Neural progenitor cell (in vitro differentiated cells): Measurements from ENCODE around the gene ZDHHC14. TPM values are rescaled to one million over a fixed set of nuclear protein-coding genes. Genes with fewer than 3 reads are reported as not detected.

Experiments
- DNase-seq: peaks from one replicate; pipeline ENCODE4 v3.0.0-alpha.2; 2016; ENCODE audit warnings: low spot score
- H2AFZ ChIP-seq: fragments of 200-600 bp; sonication (generic); replicated peaks from 2 replicates; pipeline ENCODE4 v1.6.1; 2016; ENCODE audit warnings: antibody characterized with exemption
- H3F3A ChIP-seq: fragments of 200-600 bp; sonication (generic); 2 replicates; pipeline ENCODE4 v1.6.1; 2016; ENCODE audit warnings: antibody characterized with exemption, low read depth
- H3K27ac ChIP-seq: fragments of 200-600 bp; sonication (generic); 2 replicates; pipeline ENCODE4 v1.5.1; 2016; ENCODE audit warnings: mild to moderate bottlenecking
- H3K27me3 ChIP-seq: fragments of 200-600 bp; sonication (generic); 2 replicates; pipeline ENCODE4 v1.6.1; 2016; ENCODE audit warnings: mild to moderate bottlenecking, moderate library complexity
- H3K36me3 ChIP-seq: fragments of 200-600 bp; sonication (generic); 2 replicates; pipeline ENCODE4 v1.5.1; 2016
- H3K4me1 ChIP-seq: fragments of 200-600 bp; sonication (generic); 2 replicates; pipeline ENCODE4 v1.6.1; 2016; ENCODE audit warnings: mixed run types
- H3K4me2 ChIP-seq: fragments of 200-600 bp; sonication (generic); 2 replicates; pipeline ENCODE4 v1.6.1; 2016
- H3K4me3 ChIP-seq: fragments of 200-600 bp; sonication (generic); 2 replicates; pipeline ENCODE4 v1.5.1; 2016
- H3K79me2 ChIP-seq: fragments of 200-600 bp; sonication (generic); 2 replicates; pipeline ENCODE4 v1.6.1; 2016; ENCODE audit warnings: low read depth
- H3K9ac ChIP-seq: fragments of 200-600 bp; sonication (generic); 2 replicates; pipeline ENCODE4 v1.6.1; 2016
- H3K9me3 ChIP-seq: fragments of 200-600 bp; sonication (generic); 2 replicates; pipeline ENCODE4 v1.5.1; 2016; ENCODE audit warnings: low read depth
- H4K20me1 ChIP-seq: fragments of 200-600 bp; sonication (generic); 2 replicates; pipeline ENCODE4 v1.6.1; 2016; ENCODE audit warnings: low read depth
- H3K27ac Mint-ChIP-seq: 3 replicates; pipeline ENCODE4 v1.8.0; 2021; ENCODE audit warnings: mixed read lengths
- H3K27me3 Mint-ChIP-seq: 2 replicates; pipeline ENCODE4 v1.8.0; 2022; ENCODE audit warnings: low read depth, mild to moderate bottlenecking, inconsistent platforms, moderate library complexity, mixed read lengths; ENCODE audit not compliant: insufficient read depth
- H3K36me3 Mint-ChIP-seq: 3 replicates; pipeline ENCODE4 v1.8.0; 2021; ENCODE audit warnings: mixed read lengths
- H3K4me1 Mint-ChIP-seq: 3 replicates; pipeline ENCODE4 v1.8.0; 2021; ENCODE audit warnings: mixed read lengths
- H3K4me3 Mint-ChIP-seq: 3 replicates; pipeline ENCODE4 v1.8.0; 2021; ENCODE audit warnings: mild to moderate bottlenecking, moderate library complexity, mixed read lengths
- H3K9me3 Mint-ChIP-seq: 3 replicates; pipeline ENCODE4 v1.8.0; 2020; ENCODE audit warnings: mixed read lengths
- EZH2 ChIP-seq: fragments of 200-600 bp; sonication (generic); IDR thresholded peaks from 2 replicates; pipeline ENCODE4 v1.6.1; 2017; ENCODE audit warnings: antibody characterized with exemption, mild to moderate bottlenecking, moderate library complexity
- EZH2phosphoT487 ChIP-seq: fragments of 200-600 bp; sonication (generic); IDR thresholded peaks from 2 replicates; pipeline ENCODE4 v1.6.1; 2017; ENCODE audit warnings: antibody characterized with exemption
- total RNA-seq: library from RNA; depleted of rRNA; stranded (reverse); fragments of >200 nt; gene quantifications from 2 replicates; pipeline ENCODE4 v1.2.3, GENCODE V29; 2015; ENCODE audit warnings: low replicate concordance
- TF ChIP-seq, protein P1 (sequence below): fragments of 200-600 bp; sonication (generic); IDR thresholded peaks from 2 replicates; pipeline ENCODE4 v1.5.1; 2017; ENCODE audit warnings: antibody characterized with exemption, mild to moderate bottlenecking

The ZDHHC14 gene
- total RNA-seq, 1 donor from 2014 or later, result 14.5 TPM

DNA sequence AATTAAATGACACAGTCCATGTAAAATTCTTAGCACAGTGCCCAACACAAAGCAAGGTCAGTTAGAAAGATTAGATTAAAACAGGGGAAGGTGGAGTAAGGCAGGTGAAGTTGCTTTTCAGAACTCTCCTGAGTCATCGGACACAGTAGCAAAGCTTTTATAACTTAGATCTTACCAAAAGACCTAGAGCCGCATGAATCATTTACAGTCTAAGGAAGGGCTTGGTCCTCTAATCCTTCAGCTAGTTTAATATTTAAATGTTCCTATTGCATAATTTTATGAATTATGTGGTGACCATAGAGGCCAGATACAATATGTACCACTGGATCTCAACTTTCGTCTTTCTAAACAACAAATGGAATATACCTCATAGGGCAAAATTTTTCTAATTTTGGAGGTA lies 240.0 kb downstream of the ZDHHC14 start:
- H3K27me3 Mint-ChIP-seq, result peaks cover 3% of the 10 kb centered on the region
- no peak overlapping the region for H3K4me3 Mint-ChIP-seq
- Histone ChIP-seq H3F3A (no peaks in the 10 kb centered on the region), H3K9ac (no peak overlapping the region), H3K4me1 (peaks cover 23% of the 10 kb centered on the region), H3K27ac (no peak overlapping the region), H3K36me3 (no peaks in the 10 kb centered on the region), H3K9me3 (no peaks in the 10 kb centered on the region), H3K27me3 (no peaks in the 10 kb centered on the region), H4K20me1 (no peaks in the 10 kb centered on the region), H3K4me3 (no peak overlapping the region), H2AFZ (no peak overlapping the region), H3K79me2 (no peaks in the 10 kb centered on the region), H3K4me2 (no peak overlapping the region)
- DNase-seq, result no peak
- H3K27ac Mint-ChIP-seq, result no peak overlapping the region
- TF ChIP-seq, protein P1, sequence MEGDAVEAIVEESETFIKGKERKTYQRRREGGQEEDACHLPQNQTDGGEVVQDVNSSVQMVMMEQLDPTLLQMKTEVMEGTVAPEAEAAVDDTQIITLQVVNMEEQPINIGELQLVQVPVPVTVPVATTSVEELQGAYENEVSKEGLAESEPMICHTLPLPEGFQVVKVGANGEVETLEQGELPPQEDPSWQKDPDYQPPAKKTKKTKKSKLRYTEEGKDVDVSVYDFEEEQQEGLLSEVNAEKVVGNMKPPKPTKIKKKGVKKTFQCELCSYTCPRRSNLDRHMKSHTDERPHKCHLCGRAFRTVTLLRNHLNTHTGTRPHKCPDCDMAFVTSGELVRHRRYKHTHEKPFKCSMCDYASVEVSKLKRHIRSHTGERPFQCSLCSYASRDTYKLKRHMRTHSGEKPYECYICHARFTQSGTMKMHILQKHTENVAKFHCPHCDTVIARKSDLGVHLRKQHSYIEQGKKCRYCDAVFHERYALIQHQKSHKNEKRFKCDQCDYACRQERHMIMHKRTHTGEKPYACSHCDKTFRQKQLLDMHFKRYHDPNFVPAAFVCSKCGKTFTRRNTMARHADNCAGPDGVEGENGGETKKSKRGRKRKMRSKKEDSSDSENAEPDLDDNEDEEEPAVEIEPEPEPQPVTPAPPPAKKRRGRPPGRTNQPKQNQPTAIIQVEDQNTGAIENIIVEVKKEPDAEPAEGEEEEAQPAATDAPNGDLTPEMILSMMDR, result no peak
- TF ChIP-seq EZH2phosphoT487, result no peak
- no peak for TF ChIP-seq EZH2
- H3K9me3 Mint-ChIP-seq, result peaks cover 8% of the 10 kb centered on the region
- no peaks in the 10 kb centered on the region for H3K36me3 Mint-ChIP-seq
- peaks cover 24% of the 10 kb centered on the region for H3K4me1 Mint-ChIP-seq

DNA sequence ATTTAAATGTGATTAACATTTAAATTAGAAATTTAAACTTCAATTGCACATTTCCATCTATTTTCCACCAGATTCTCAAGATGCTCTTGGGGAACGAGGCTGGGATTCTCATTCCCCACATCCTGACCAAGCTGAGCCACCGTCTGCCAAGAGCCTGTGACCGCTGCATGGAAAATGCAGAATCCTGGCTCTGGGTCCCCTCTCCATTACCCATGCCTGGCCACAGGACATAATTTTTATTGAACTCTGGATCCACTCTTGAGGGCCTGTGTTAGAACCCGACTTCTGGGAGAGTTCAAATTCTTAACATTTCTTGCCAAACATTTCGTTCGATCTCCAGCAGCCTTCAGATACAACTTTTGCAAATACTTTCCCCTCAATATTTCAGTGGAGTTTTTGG lies 240.4 kb downstream of the ZDHHC14 start:
- H3K9me3 ChIP-seq, result no peaks in the 10 kb centered on the region
- no peak overlapping the region for H3K27ac Mint-ChIP-seq
- no peaks in the 10 kb centered on the region for H3K36me3 ChIP-seq
- no peak overlapping the region for H3K27ac ChIP-seq
- H3K4me1 ChIP-seq, result peaks cover 27% of the 10 kb centered on the region
- H3K79me2 ChIP-seq, result no peaks in the 10 kb centered on the region
- peaks cover 8% of the 10 kb centered on the region for H3K9me3 Mint-ChIP-seq
- no peaks in the 10 kb centered on the region for H3K36me3 Mint-ChIP-seq
- peaks cover 27% of the 10 kb centered on the region for H3K4me1 Mint-ChIP-seq
- no peaks in the 10 kb centered on the region for H3F3A ChIP-seq
- no peak for TF ChIP-seq EZH2
- TF ChIP-seq, protein P1, result no peak
- no peak for TF ChIP-seq EZH2phosphoT487
- no peak overlapping the region for H3K9ac ChIP-seq
- H2AFZ ChIP-seq, result no peak overlapping the region
- peaks cover 3% of the 10 kb centered on the region for H3K27me3 Mint-ChIP-seq
- no peaks in the 10 kb centered on the region for H4K20me1 ChIP-seq
- H3K4me2 ChIP-seq, result no peak overlapping the region
- DNase-seq, result no peak
- H3K4me3 ChIP-seq, result no peak overlapping the region
- no peak overlapping the region for H3K4me3 Mint-ChIP-seq
- H3K27me3 ChIP-seq, result no peaks in the 10 kb centered on the region

DNA sequence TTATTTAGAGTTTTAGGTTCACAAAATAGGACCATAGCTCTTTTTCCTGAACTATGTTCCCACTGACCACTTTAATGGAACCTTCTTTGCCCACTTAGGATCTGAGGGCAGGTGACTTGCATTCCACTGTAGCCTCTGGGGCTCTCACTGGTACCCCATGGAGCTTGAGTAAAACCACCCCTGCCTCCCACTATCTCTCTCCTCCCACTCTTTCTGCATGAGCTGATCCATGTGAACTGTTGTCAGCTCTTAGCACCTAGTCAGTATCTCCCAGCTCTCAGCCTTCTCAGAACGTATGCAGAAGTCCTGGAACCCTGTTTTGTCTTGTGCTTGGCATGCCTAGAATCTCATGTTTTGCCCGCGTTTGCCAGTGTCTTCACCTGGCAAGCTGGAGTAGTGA lies 241.4 kb downstream of the ZDHHC14 start:
- Histone ChIP-seq H3K9me3 (no peaks in the 10 kb centered on the region), H3K4me3 (no peak overlapping the region), H3K36me3 (no peaks in the 10 kb centered on the region), H3K4me1 (peaks cover 28% of the 10 kb centered on the region), H2AFZ (no peak overlapping the region), H3K27me3 (no peaks in the 10 kb centered on the region), H3K27ac (no peak overlapping the region), H3K9ac (no peak overlapping the region), H3K4me2 (no peak overlapping the region), H3F3A (no peaks in the 10 kb centered on the region), H4K20me1 (no peaks in the 10 kb centered on the region), H3K79me2 (no peaks in the 10 kb centered on the region)
- H3K27me3 Mint-ChIP-seq, result peaks cover 3% of the 10 kb centered on the region
- no peak for DNase-seq
- H3K4me3 Mint-ChIP-seq, result no peak overlapping the region
- H3K36me3 Mint-ChIP-seq, result no peaks in the 10 kb centered on the region
- H3K4me1 Mint-ChIP-seq, result peaks cover 27% of the 10 kb centered on the region
- H3K27ac Mint-ChIP-seq, result no peak overlapping the region
- peaks cover 8% of the 10 kb centered on the region for H3K9me3 Mint-ChIP-seq
- TF ChIP-seq EZH2 (no peak), EZH2phosphoT487 (no peak)
- TF ChIP-seq, protein P1, result no peak
